ENCODE results near the gene NOL12. TPM values are rescaled to one million over a fixed set of nuclear protein-coding genes. Genes with fewer than 3 reads are reported as not detected.

Gene NOL12
- total RNA-seq, 1 donor from 2014 or later, result 23.7 TPM

- TF ChIP-seq EZH2phosphoT487 (IDR thresholded peaks at IDR 0.05) (no peak), EZH2 (IDR thresholded peaks at IDR 0.05) (no peak)
- TF ChIP-seq, protein P1, sequence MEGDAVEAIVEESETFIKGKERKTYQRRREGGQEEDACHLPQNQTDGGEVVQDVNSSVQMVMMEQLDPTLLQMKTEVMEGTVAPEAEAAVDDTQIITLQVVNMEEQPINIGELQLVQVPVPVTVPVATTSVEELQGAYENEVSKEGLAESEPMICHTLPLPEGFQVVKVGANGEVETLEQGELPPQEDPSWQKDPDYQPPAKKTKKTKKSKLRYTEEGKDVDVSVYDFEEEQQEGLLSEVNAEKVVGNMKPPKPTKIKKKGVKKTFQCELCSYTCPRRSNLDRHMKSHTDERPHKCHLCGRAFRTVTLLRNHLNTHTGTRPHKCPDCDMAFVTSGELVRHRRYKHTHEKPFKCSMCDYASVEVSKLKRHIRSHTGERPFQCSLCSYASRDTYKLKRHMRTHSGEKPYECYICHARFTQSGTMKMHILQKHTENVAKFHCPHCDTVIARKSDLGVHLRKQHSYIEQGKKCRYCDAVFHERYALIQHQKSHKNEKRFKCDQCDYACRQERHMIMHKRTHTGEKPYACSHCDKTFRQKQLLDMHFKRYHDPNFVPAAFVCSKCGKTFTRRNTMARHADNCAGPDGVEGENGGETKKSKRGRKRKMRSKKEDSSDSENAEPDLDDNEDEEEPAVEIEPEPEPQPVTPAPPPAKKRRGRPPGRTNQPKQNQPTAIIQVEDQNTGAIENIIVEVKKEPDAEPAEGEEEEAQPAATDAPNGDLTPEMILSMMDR (IDR thresholded peaks at IDR 0.05), result no peak
- Histone ChIP-seq H2AFZ (replicated peaks) (no peak overlapping the region), H3K27me3 (no peaks in the 10 kb centered on the region), H3K9ac (no peak overlapping the region), H3F3A (ENCODE audit: low read depth) (peaks cover 25% of the 10 kb centered on the region), H3K4me3 (no peak overlapping the region), H3K27ac (no peak overlapping the region), H3K4me1 (peaks cover 3% of the 10 kb centered on the region), H3K36me3 (no peaks in the 10 kb centered on the region), H3K9me3 (ENCODE audit: low read depth) (no peaks in the 10 kb centered on the region), H3K79me2 (ENCODE audit: low read depth) (no peaks in the 10 kb centered on the region), H4K20me1 (ENCODE audit: low read depth) (peaks cover under 1% of the 10 kb centered on the region), H3K4me2 (no peak overlapping the region)
- H3K27ac Mint-ChIP-seq, result no peak overlapping the region
- H3K36me3 Mint-ChIP-seq, result no peaks in the 10 kb centered on the region
- DNase-seq (ENCODE audit: low spot score), result no peak
- peaks cover 23% of the 10 kb centered on the region for H3K4me1 Mint-ChIP-seq
- no peaks in the 10 kb centered on the region for H3K9me3 Mint-ChIP-seq
- peaks cover 5% of the 10 kb centered on the region for H3K27me3 Mint-ChIP-seq (ENCODE audit: insufficient read depth, low read depth)
- no peak overlapping the region for H3K4me3 Mint-ChIP-seq
These were observed 53.5 kb downstream of the NOL12 start for GRCh38 chr22:37739611-37740049.

- H3K27ac ChIP-seq, result no peak overlapping the region
- peaks cover 5% of the 10 kb centered on the region for H3K4me1 ChIP-seq
- H3K79me2 ChIP-seq (ENCODE audit: low read depth), result peaks cover 9% of the 10 kb centered on the region
- H3K4me3 Mint-ChIP-seq, result no peak overlapping the region
- DNase-seq (ENCODE audit: low spot score), result no peak
- H3K27me3 ChIP-seq, result no peaks in the 10 kb centered on the region
- peaks cover 28% of the 10 kb centered on the region for H3K4me1 Mint-ChIP-seq
- no peak overlapping the region for H3K9ac ChIP-seq
- H3K9me3 ChIP-seq (ENCODE audit: low read depth), result no peaks in the 10 kb centered on the region
- H3K9me3 Mint-ChIP-seq, result no peaks in the 10 kb centered on the region
- peaks cover 7% of the 10 kb centered on the region for H3K27me3 Mint-ChIP-seq (ENCODE audit: insufficient read depth, low read depth)
- H2AFZ ChIP-seq (replicated peaks), result no peak overlapping the region
- no peak for TF ChIP-seq EZH2 (IDR thresholded peaks at IDR 0.05)
- TF ChIP-seq EZH2phosphoT487 (IDR thresholded peaks at IDR 0.05), result no peak
- TF ChIP-seq, protein P1 (IDR thresholded peaks at IDR 0.05), result no peak
- H3F3A ChIP-seq (ENCODE audit: low read depth), result peaks cover 36% of the 10 kb centered on the region
- no peaks in the 10 kb centered on the region for H3K36me3 ChIP-seq
- H3K4me2 ChIP-seq, result no peak overlapping the region
- H3K36me3 Mint-ChIP-seq, result no peaks in the 10 kb centered on the region
- H3K4me3 ChIP-seq, result no peak overlapping the region
- no peak overlapping the region for H3K27ac Mint-ChIP-seq
- peaks cover 5% of the 10 kb centered on the region for H4K20me1 ChIP-seq (ENCODE audit: low read depth)
These were observed 54.5 kb downstream of the NOL12 start for GRCh38 chr22:37740455-37741311.

DNA sequence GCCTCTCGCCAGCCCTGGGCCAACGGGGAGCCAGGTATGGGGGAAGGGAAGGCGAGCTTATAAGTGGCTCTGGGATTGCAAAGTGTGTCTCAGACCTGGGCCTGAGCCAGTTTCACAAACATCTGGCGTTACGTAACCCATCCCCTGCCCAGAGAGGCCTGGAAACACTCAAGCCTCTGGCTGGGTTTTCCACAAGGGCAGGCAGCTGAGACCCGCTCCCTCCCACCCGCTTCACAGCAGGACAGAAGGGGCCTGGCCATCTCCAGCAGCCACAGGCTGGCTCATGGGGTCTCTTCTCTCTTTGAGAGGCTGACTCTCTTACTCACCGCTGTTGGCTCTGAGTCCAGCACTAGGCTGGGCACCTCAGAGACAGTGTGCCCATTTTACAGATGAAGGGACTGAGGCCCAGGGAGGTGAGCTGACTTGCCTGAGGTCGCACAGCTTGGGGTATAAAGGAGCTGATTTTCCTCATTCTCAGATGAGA, 55.2 kb downstream of the NOL12 start:
- Histone ChIP-seq H3K27ac (no peak overlapping the region), H3F3A (ENCODE audit: low read depth) (peaks cover 36% of the 10 kb centered on the region), H3K4me1 (peaks cover 5% of the 10 kb centered on the region), H3K27me3 (no peaks in the 10 kb centered on the region), H3K79me2 (ENCODE audit: low read depth) (peaks cover 10% of the 10 kb centered on the region), H3K9ac (no peak overlapping the region), H3K36me3 (no peaks in the 10 kb centered on the region), H2AFZ (replicated peaks) (no peak overlapping the region), H3K4me3 (no peak overlapping the region), H3K9me3 (ENCODE audit: low read depth) (no peaks in the 10 kb centered on the region), H3K4me2 (no peak overlapping the region), H4K20me1 (ENCODE audit: low read depth) (peaks cover 5% of the 10 kb centered on the region)
- peaks cover 28% of the 10 kb centered on the region for H3K4me1 Mint-ChIP-seq
- no peaks in the 10 kb centered on the region for H3K36me3 Mint-ChIP-seq
- no peak overlapping the region for H3K4me3 Mint-ChIP-seq
- no peak overlapping the region for H3K27ac Mint-ChIP-seq
- H3K27me3 Mint-ChIP-seq (ENCODE audit: insufficient read depth, low read depth), result peaks cover 7% of the 10 kb centered on the region
- TF ChIP-seq EZH2phosphoT487 (IDR thresholded peaks at IDR 0.05) (no peak), EZH2 (IDR thresholded peaks at IDR 0.05) (no peak)
- TF ChIP-seq, protein P1 (IDR thresholded peaks at IDR 0.05), result no peak
- DNase-seq (ENCODE audit: low spot score), result peak; percentile 27
- H3K9me3 Mint-ChIP-seq, result no peaks in the 10 kb centered on the region

Data from neural progenitor cell (in vitro differentiated cells).